ENCODE measurements around the gene UVRAG.

- peak in 6 of 7 experiments; percentile 19 to 94 (median 70) for TF ChIP-seq CTCF (IDR thresholded peaks at IDR 0.05)
- no peak for TF ChIP-seq POLR2A (IDR thresholded peaks at IDR 0.05)
- TF ChIP-seq POLR2AphosphoS5 (IDR thresholded peaks at IDR 0.05) = peak in 1 of 3 donors; percentile 26
Measured at GRCh38 chr11:75867778-75868374, 52.9 kb downstream of the UVRAG start.

Data from stomach (tissue), 4 donors.